ENCODE data around the gene CPED1. TPM values are rescaled to one million over a fixed set of nuclear protein-coding genes. Genes with fewer than 3 reads are reported as not detected.
"Not testable (repeated sequence)": the region's sequence is repeated elsewhere in the genome, so short reads cannot be mapped to it uniquely, and the experiment has no call there.

CPED1 gene
- total RNA-seq, 1 donor from 2014 or later: 1.9 TPM

DNA sequence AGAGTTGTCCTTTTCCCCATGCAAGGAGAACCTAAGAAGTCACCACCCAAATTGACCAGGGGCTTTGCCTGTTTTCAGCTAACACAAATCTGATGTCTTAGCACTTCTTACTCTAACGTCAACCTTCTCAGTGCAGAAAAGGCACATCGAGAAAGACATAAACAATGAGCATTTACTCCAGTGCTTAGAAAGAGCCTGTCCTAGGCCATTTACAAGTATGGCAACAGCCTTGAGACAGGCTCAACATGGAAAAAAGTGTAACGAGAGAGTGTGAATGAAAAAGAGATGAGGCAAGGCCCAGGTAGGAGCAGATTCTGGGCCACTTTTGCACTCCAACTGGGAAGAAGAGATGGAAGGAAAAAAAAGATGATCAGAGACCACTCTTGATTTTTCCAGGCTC lies 54.4 kb downstream of the CPED1 start:
- no peak for DNase-seq

DNA sequence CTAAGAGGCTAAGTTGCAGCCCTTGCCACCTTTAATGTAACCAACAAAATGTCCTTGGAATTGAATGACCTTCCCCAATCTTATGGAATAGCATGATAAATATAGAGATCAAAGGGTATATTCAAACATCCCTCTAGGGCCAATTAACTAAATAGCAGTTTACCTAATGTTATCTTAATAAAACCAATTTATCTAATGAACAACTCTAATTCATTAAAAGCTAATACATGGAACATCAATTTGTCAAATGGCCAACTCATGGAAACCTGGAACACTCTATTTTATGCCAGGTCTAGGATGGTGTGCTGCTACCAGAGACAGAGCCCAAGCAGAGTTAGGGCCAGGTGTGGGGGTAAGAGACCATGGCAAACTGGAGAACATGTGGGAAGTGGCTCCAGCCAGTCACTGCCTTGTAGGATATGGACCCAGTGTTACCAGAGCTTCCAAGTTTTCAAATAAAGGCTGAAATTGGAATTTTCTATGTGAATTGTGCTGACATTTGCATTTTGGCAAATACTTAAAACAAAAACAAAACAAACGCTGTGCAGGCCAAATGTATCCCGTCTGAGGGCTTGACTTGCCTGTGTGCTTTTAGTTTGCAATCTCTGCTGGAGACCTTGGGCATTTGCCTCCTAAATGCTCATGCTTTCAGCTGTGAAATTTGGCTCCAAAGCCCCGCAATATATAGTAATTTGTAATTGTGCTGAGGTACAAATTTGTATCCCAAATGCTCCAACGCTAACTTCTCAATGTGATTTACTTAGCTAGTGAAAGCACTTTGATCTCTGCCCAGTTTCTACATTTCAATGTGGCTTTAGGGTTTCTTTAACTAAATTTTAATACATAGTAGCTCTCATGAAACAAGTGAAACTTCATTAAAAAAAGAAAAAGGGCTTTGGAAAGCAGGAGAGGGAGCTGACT lies 55.1 kb downstream of the CPED1 start:
- no peak for DNase-seq

DNA sequence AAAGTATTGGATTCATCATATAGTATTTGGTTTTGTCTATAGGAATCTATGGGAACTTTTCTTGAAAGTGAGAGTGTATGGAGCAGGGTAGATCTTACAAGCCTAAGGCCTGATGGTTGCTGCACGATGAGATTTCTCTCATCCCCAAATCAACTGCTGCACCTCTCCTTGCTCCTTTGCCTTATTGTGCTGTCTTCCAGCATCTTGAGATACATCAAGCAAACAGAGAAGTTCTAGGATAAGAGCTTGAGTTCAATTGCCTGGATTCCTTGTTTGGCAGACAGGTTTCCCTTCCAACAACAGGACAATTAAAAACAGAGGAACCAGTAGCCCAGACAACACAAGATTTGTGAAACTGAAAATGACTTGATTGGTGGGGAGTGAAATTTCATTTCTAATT lies 56.6 kb downstream of the CPED1 start:
- no peak for DNase-seq

DNA sequence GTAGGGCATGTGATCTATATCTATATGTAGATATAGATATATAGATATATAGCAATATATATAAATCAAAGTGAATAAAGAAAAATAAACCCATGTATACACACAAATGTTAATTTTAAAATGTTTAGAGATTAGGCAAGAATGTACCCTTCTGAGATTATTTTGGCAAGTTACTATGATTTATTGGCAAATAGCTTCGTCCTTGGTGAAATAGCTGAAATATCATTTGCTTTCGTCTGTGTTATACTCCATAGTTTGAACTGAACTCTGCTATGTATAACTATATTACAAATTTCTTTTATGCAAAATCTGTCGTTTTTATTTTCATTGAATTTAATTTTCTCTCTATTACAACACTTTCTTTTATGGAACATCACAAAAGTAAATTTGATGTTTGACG lies 57.5 kb downstream of the CPED1 start:
- no peak for DNase-seq

DNA sequence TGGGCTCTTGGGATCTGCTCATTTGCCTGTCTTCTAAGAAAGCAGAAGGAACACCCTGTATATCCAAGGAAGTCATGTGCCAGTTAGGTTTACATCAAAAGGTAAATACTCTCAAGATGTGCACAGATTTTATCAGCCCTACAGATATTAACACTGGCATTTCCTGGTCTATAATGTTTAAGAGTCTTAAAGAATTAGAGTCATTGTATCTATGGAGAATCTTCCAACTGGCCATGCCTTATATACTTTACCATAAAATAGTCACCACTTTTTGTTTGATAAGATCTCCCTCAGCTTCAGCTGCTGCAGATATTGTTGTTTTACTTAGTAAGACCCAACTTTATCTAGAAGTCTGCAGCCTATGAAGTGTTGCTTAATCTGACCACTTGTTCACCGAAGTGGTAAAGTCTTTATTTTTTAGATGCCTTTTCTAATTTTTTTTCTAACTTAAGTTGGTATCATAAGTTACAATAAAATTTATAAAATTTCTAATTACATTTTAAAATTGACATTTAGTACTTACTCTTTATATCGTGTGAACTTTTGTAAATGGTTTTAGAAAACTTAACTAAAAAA lies 58.5 kb downstream of the CPED1 start:
- no peak for DNase-seq

DNA sequence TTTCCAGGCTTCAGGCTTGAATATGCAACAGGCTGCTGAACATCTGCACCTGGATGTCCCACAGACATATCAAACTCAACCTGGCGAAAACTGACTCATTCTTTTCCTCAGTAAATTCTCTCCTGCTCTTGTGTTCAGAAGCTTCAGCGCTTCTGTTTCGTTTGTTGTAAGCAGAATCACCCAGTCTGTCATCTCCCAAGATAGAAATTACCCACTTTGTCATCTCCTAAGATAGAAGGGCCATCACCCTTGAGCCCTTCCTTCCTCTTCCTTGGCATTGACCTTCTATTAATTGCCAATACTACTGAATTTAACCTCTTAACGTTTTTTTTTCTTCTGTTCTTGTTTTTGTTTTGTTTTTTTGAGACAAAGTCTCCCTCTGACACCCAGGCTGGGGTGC lies 59.7 kb downstream of the CPED1 start:
- DNase-seq: no peak

DNA sequence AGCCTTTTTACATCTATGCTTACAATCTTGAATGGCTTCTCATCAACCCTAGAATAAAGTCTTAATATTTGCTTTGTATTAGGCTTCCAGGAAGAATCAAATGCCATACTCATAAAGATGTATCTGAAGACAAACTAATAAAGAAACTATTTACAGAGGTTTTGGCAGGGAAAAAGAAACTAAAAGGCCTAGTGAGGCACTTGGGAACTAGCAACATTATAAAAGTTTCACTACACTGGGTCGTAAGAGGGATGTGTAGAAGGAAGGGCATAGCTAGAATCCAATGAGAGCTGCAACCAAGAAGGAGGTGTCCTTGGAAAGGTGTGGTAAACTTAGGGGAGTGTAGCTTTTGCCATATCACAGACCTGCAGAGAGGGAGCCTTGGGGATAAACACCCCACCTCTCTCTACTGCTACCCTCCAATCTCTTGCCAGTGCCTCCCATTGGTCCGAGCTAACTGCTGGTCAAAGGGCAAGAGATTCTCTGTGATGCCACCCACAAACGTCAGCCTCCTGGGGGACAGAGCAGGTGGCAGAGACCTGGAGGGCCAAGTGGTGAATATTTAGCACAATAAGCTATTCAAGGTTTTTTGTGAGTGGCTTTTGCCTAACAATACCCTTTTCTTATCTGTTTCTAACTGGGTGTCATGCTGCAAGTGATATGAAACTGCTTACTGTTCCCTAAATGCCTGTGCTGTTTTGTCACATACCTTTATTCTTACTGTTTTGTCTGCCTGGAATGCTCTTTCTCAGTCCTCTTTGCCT lies 60.7 kb downstream of the CPED1 start:
- DNase-seq: no peak

DNA sequence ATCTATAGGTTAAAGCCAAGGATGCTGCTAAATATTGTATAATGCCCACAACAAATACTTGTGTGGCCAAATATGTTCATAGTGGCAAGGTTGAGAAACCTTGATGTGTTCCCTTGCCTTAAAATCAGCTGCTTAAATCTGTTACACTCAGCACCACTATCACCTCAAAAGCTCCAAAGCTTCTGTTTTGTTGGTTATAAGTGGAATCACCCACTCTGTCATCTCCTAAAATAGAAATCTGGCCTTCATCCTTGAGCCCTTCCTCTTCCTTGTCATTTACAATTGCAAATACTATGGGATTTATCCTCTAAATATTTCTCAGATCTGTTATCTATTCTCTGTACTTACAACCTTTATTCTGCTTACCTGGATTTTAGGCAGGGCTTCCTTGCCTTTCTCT lies 61.4 kb downstream of the CPED1 start:
- no peak for DNase-seq

DNA sequence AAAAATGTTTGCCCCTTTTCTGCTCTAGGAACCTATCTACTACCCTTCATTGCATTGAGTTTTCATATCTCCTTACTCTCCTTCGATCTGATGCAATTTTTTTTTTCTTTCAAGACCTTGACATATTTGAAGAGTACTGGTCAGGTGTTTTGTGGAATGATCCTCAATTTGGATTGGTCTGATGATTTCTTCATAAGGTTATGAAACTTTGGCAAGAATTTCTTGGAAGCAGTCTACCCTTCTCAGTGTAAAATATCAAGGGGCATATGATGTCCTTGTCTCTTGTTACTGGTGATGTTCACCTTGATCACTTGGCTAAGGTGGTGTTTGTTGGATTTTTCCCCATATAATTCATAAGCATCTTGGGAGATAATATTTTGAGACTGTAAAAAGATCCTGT lies 64.7 kb downstream of the CPED1 start:
- no peak for DNase-seq

DNA sequence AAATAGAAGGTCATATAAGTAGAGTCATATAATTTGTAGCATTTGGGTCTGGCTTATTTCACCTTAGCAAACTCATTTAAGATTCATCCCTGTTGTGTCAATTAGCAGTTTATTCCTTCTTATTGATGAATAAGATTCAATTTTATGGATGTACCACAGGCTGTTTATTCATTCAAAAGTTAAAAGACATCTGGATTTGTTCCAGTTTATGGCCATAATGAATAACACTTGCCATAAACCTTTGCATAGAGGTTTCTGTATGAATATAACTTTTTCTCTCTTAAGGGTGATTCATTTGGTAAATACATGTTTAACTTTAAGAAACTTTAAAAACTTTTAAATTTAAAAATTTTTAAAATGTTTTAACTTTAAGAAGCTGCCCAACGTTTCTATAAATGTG lies 66.4 kb downstream of the CPED1 start:
- DNase-seq: no peak

DNA sequence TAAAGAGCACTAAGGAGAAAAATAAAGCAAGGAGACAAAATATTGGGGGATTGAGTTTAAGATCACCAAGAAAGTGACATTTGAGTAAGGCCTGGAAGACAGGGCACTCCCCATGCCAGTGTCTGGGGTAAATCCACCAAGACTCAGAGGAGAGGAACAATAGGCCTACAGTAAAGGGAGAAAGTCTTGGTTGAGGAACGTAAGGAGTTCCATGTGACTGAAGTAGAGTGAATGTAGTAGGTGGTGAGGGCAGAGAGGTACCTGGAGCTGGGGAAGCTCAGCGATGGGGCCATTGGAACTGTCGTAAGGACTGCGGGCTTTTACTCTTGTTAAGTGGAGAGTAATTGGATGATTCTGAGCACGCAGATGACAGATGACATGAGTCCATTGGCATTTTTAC lies 69.4 kb downstream of the CPED1 start:
- no peak for DNase-seq

DNA sequence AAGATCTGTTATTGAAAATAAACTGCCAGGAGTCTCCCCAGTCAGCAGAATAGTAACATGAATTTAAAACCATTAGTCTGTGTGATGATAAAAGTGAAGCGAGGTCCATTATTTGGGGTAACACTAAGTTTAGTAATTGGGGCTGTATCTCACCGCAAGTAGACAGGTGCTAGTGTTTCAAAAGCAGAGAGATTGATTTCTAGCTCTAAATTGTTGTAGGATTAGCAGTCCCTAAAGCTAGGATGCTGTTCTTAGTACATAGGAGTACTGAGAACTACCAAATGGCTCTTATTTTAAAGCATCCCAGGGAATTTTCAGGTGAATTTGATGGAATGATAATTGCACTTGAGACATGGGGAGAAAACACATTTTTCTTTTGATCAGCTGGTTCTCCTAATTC lies 70.5 kb downstream of the CPED1 start:
- DNase-seq: no peak

DNA sequence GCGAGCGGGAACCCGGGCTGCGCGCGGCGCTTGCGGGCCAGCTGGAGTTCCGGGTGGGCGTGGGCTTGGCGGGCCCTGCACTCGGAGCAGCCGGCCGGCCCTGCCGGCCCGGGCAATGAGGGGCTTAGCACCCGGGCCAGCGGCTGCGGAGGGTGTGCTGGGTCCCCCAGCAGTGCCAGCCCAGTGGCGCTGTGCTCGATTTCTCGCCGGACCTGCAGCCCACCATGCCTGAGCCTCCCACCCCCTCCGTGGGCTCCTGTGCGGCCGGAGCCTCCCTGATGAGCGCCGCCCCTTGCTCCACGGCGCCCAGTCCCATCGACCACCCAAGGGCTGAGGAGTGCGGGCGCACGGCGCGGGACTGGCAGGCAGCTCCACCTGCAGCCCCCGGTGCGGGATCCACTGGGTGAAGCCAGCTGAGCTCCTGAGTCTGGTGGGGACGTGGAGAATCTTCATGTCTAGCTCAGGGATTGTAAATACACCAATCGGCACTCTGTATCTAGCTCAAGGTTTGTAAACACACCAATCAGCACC lies 71.5 kb downstream of the CPED1 start:
- DNase-seq: not testable (repeated sequence)

DNA sequence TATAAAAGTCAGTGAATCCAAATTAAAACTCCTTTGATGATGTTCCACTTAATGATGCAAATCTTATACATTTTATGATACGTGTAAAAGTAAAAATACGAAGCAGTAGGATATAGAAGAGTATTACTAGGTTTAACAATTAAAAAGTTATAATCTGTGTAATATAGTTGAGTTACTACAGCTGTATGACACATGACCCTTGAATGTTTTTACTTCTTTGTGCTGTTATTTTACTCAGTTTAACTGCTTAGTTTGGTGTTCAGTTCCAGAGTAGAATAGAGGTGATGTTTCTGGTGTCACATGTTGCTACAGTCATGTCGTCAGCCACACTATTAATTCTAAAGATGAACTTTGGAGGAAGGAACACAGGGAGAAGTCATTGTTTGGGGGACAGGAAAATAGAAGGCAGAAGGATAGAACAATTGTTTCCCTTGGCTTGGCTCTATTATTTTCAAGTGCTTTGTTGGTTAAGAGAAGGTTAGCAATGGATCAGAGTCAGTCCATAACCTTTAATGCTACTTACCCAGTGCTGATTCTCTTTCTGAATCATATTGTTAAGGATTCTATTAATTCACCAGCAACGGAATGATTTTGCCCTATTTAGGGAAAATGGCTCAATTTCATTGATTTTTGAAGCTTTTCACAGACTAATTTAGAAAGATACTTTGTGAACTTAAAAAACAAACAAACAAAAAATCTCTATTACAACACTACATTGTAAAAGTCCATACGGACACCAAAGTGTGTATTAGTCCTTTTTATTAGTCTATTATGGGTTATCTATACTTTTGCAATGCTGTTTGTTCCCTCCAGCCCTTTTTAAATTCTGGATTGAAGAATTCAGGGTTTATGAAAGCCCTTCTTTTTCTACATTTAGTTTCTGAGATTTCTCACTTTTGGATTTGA lies 73.4 kb downstream of the CPED1 start:
- DNase-seq: peak; percentile 7

DNA sequence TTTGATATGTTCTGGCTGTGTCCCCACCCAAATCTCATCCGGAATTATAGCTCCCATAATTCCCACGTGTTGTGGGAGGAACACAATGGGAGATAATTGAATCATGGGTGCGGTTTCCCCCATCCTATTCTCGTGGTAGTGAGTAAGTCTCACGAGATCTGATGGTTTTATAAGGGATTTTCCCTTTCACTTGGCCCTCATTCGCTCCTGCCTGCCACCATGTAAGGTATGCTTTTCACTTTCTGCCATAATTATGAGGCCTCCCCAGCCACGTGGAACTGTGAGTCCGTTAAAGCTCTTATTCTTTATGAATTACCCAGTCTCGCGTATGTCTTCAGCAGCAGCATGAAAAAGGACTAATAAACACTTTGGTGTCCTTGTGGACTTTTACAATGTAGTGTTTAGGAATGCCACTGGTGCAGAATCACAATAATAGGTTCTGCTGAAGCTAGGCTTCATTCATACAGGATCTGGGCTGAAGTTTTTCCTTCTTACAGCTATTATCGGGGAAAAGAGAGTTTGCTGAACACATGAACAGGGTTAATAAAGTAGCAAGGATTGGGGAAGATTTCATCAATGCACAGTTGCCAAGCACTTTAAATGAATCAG lies 74.3 kb downstream of the CPED1 start:
- no peak for DNase-seq

DNA sequence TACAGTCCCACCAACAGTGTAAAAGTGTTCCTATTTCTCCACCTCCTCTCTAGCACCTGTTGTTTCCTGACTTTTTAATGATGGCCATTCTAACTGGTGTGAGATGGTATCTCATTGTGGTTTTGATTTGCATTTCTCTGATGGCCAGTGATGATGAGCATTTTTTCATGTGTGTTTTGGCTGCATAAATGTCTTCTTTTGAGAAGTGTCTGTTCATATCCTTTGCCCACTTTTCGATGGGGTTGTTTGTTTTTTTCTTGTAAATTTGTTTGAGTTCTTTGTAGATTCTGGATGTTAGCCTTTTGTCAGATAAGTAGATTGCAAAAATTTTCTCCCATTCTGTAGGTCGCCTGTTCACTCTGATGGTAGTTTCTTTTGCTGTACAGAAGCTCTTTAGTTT lies 79.2 kb downstream of the CPED1 start:
- DNase-seq: not testable (repeated sequence)

DNA sequence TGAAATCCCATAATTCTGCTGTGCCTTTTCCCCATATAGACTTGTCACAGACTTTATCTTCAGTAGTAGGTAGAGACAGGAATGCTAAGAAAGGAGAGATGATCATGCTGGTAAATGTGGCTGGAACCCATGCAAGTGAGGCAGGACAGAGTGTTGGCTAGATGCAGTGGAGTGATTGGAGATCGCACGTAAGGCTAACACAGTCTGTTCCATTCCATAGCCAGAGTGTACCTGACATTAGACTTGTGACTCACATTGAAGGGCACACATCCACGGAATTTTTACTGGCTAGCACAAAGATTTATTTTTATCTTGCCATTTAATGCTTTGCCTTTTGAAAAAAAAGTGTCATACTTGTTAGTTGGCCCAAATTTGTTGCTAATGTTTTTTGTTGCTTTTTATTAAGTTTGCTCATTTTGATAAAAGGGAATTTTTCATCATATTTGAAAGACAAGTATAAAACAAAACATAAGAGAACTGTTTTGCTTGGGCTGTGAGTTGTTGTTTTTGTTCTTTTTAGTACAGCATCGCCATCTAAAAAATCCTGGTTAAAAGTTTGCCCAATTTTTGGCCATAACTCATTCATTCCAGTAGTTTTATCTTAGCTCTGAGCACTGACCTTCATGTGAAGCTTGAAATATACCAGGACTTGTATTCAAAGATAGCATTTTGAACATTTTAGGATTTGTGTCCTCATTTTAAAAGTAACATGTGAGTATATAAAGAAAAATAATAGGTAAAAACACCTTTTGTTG lies 81.0 kb downstream of the CPED1 start:
- no peak for DNase-seq

DNA sequence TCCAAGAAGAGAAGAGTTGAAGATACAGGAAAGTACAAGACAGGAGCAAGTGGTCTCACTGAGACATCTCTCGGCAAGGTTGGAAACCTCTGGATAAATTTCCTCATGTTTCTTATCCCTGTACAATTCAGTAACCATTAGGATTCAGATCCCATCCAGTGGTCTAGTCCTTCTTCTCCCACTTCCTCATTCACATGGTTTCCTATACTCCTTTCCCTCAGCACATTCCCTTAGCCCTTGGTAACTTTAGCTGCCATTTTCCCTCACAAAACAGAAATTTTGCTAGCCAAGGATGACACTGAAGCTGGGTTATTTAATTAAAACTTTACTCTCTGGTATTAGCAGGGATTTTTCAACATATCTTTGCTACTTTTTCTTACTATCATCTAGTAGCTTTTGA lies 82.6 kb downstream of the CPED1 start:
- no peak for DNase-seq

DNA sequence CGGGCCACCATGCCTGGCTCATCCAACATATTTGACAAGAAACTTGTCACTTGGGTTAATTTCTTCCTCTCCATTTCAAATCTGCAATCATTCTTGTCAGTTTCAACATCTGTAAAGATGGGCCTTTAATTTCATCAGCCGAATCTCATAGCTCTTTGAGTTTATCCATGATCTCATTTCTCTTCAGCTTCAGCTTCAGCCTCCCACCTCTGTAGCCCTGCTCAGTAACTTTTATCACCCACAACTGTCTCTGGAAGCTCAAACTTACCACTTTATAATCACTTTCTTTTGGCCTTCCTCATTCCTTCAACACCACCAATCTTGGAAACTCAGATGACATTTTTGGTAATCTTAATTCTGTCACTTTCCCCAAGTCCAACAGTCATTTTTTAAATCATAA lies 83.2 kb downstream of the CPED1 start:
- no peak for DNase-seq

DNA sequence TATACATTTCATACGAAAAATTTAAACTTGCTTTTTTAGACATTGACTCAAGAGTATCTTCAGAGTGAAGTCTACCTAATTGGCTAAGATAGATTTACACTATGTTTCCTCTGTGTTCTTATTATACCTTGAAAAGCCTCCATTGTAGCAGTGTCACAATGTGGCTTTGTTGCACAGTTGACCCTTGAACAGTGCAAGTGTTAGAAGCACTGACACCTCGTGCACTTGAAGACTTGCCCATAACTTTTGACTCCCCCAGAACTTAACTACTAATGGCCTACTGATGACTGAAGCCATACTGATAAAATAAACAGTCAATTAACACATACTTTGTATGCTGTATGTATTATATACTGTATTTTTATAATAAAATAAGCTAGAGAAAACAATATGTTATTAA lies 84.3 kb downstream of the CPED1 start:
- no peak for DNase-seq

DNA sequence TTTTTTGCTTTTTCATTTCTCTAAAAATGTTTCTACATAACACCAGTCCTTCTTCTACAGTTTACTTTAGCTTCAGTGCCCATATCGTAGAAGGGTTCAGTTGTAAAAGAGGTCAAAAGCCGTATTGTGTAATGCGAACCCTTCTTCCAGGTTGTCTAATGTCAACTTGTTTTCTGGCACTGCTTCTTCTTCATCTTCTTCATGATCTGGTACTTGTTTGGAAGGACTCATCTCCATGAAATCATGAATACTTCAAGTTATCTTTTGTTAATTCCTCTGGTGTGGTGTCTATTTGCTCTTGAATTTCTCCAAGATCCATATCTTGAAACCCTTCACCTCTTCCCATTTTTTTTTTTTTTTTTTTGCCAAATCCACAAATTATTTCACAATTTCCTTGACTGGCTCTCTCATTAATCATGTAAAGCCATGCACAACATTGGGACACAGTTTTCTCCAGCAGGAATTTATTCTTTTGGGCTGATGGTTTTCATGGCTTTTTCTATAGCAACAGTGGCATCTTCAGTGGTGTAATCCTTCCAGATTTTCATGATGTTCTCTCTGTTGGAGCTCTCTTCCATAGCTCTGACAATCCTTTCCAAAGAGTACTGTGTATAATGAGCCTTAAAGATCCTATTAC lies 85.1 kb downstream of the CPED1 start:
- DNase-seq: no peak
